K562 (cell line): ENCODE measurements around the gene PITPNB. TPM values are rescaled to one million over a fixed set of nuclear protein-coding genes. Genes with fewer than 3 reads are reported as not detected.

Experiments used
- ATF7 ChIP-seq: fragments of 450-650 bp; IDR thresholded peaks from 2 replicates; pipeline ENCODE4 v1.7.1; 2014; ENCODE audit warnings: mild to moderate bottlenecking, moderate library complexity
- CTCFL ChIP-seq: IDR thresholded peaks from 2 replicates; pipeline ENCODE4 v1.6.1; 2011; ENCODE audit warnings: borderline replicate concordance, low read depth, mild to moderate bottlenecking, moderate library complexity, low read length; ENCODE audit not compliant: insufficient read depth, poor library complexity, severe bottlenecking
- ELK1 ChIP-seq: sonication (generic); formaldehyde crosslinking; IDR thresholded peaks from 2 replicates; pipeline ENCODE4 v1.8.1; 2022; ENCODE audit warnings: missing genetic modification reagents
- ERF ChIP-seq: fragments of 450-650 bp; formaldehyde crosslinking; IDR thresholded peaks from 2 replicates; pipeline ENCODE4 v1.4.0; 2020; ENCODE audit warnings: mild to moderate bottlenecking, mixed read lengths
- KLF6 ChIP-seq: fragments of 250-450 bp; sonication (Bioruptor Pico); IDR thresholded peaks from 2 replicates; pipeline ENCODE4 v1.4.0; 2020; ENCODE audit warnings: mild to moderate bottlenecking, moderate library complexity, borderline replicate concordance
- MEIS2 ChIP-seq: fragments of 450-650 bp; IDR thresholded peaks from 2 replicates; pipeline ENCODE4 v1.6.1; 2014; ENCODE audit warnings: mild to moderate bottlenecking; ENCODE audit not compliant: partially characterized antibody
- PKNOX1 ChIP-seq: fragments of 450-650 bp; IDR thresholded peaks from 2 replicates; pipeline ENCODE4 v1.6.1; 2016
- PRDM10 ChIP-seq: fragments of 450-650 bp; IDR thresholded peaks from 2 replicates; pipeline ENCODE4 v1.6.1; 2018; ENCODE audit not compliant: partially characterized antibody
- RBM22 ChIP-seq: fragments of 200-400 bp; formaldehyde crosslinking; IDR thresholded peaks from 2 replicates; pipeline ENCODE4 v1.6.1; 2018; ENCODE audit warnings: low read length, low read depth; ENCODE audit not compliant: poor library complexity, severe bottlenecking
- SMARCA5 ChIP-seq: fragments of 450-650 bp; IDR thresholded peaks from 2 replicates; pipeline ENCODE4 v1.6.1; 2016
- TEAD4 ChIP-seq, 2 experiments: sonication (generic) in 1 of 2; formaldehyde crosslinking in 1 of 2; IDR thresholded peaks; 2 replicates each; pipeline versions ENCODE4 v1.6.1 to v1.8.0; 2012 to 2022; ENCODE audit warnings: borderline replicate concordance in 1 of 2, inconsistent platforms in 1 of 2, low read length in 1 of 2, mild to moderate bottlenecking in 1 of 2, missing genetic modification reagents in 1 of 2
- TOE1 ChIP-seq, 2 experiments: fragments of 450-650 bp in 1 of 2; sonication (generic) in 1 of 2; formaldehyde crosslinking in 1 of 2; IDR thresholded peaks; 2 replicates each; pipeline versions ENCODE4 v1.7.1 to v1.8.0; 2016 to 2022; ENCODE audit warnings: borderline replicate concordance in 2 of 2, mild to moderate bottlenecking in 2 of 2, antibody characterized with exemption in 1 of 2, inconsistent platforms in 1 of 2, low read depth in 1 of 2, missing genetic modification reagents in 1 of 2, moderate library complexity in 1 of 2
- YBX1 ChIP-seq: fragments of 450-650 bp; IDR thresholded peaks from 2 replicates; pipeline ENCODE4 v1.7.1; 2016; ENCODE audit warnings: mild to moderate bottlenecking
- ZC3H4 ChIP-seq: sonication (generic); formaldehyde crosslinking; IDR thresholded peaks from 2 replicates; pipeline ENCODE4 v1.9.0; 2021; ENCODE audit warnings: missing genetic modification reagents, borderline replicate concordance
- ZEB2 ChIP-seq: fragments of 450-650 bp; IDR thresholded peaks from 2 replicates; pipeline ENCODE4 v1.6.1; 2016
- ZKSCAN8 ChIP-seq: fragments of 200-800 bp; sonication (Bioruptor generic); IDR thresholded peaks from 2 replicates; pipeline ENCODE4 v1.6.1; 2016; ENCODE audit warnings: missing genetic modification characterization, missing compliant biosample characterization
- ZNF655 ChIP-seq: fragments of 250-450 bp; sonication (Bioruptor Pico); IDR thresholded peaks from 2 replicates; pipeline ENCODE4 v1.5.0; 2021
- polyA plus RNA-seq, 8 experiments: library from polyadenylated mRNA; depleted of rRNA in 4 of 8; stranded (reverse) in 5 of 8; unstranded in 3 of 8; fragments of >200 nt; fragmentation: Nextera tagmentation in 2 of 8; fragmentation: Illumina TruSeq in 1 of 8; extraction: Ambion mirVana in 2 of 8; extraction: Trizol in 1 of 8; gene quantifications; 2 replicates each; pipeline versions ENCODE4 v1.2.1 to v1.2.3, GENCODE V29; 2011 to 2014; ENCODE audit warnings: inconsistent platforms in 1 of 8, missing spikeins in 1 of 8
- total RNA-seq, 7 experiments: library from RNA; depleted of rRNA in 6 of 7; stranded (reverse); fragments of >200 nt in 6 of 7; fragmentation: Illumina TruSeq in 2 of 7; extraction: Trizol in 2 of 7; gene quantifications; 2 replicates each; pipeline versions ENCODE4 v1.2.1 to v1.2.3, GENCODE V29; 2011 to 2021; ENCODE audit warnings: low replicate concordance in 1 of 7

The PITPNB gene
- total and polyA plus RNA-seq, 9 of the 15 experiments (the other 6 are each of a cell fraction or from before 2014, with no cell fraction given): 13.1 to 52.4 (median 34.7) TPM

- no peak for TF ChIP-seq PRDM10
- no peak for TF ChIP-seq ERF (CRISPR knock-in tag)
- peak; percentile 92 for TF ChIP-seq PKNOX1
- no peak for TF ChIP-seq TOE1 (IDR thresholded peaks at IDR 0.05; ENCODE audit: borderline replicate concordance)
- TF ChIP-seq TOE1 (CRISPR knock-in tag; IDR thresholded peaks at IDR 0.05; ENCODE audit: borderline replicate concordance, low read depth): no peak
- no peak for TF ChIP-seq YBX1
- TF ChIP-seq ATF7: no peak
- no peak for TF ChIP-seq RBM22
- no peak for TF ChIP-seq CTCFL
- TF ChIP-seq ZEB2: 0 out of 2 replicates have a peak, but pooled peaks have one; percentile 38
- TF ChIP-seq ZNF655 (CRISPR knock-in tag): no peak
- no peak for TF ChIP-seq SMARCA5
- TF ChIP-seq ELK1 (CRISPR knock-in tag): no peak
- TF ChIP-seq TEAD4 (IDR thresholded peaks at IDR 0.05; ENCODE audit: low read length): peak; percentile 84
- no peak for TF ChIP-seq TEAD4 (CRISPR knock-in tag; IDR thresholded peaks at IDR 0.05; ENCODE audit: borderline replicate concordance)
- TF ChIP-seq MEIS2: peak; percentile 93
- TF ChIP-seq KLF6 (CRISPR knock-in tag): no peak
- TF ChIP-seq ZC3H4 (CRISPR knock-in tag): no peak
- no peak for TF ChIP-seq ZKSCAN8 (CRISPR knock-in tag)
These were observed 5.8 kb downstream of the PITPNB start (continued) for GRCh38 chr22:27913162-27913741.
